Mononuclear cell (primary cell): ENCODE data around the gene RABGAP1. TPM values are rescaled to one million over a fixed set of nuclear protein-coding genes. Genes with fewer than 3 reads are reported as not detected.

Source experiments
- H3K27me3 ChIP-seq: 2 replicates; pipeline ENCODE4 v1.6.0; 2011; ENCODE audit warnings: low read length, control low read depth; ENCODE audit not compliant: insufficient read depth
- H3K4me1 ChIP-seq: 2 replicates; pipeline ENCODE4 v1.5.1; 2011; ENCODE audit warnings: mild to moderate bottlenecking, low read length, control low read depth; ENCODE audit not compliant: insufficient read depth
- H3K4me3 ChIP-seq: 2 replicates; pipeline ENCODE4 v1.5.1; 2011; ENCODE audit warnings: mild to moderate bottlenecking, low read length, moderate library complexity
- H3K9me3 ChIP-seq: 2 replicates; pipeline ENCODE4 v1.5.1; 2011; ENCODE audit warnings: low read depth, mild to moderate bottlenecking, control low read depth, low read length
- total RNA-seq: library from RNA; depleted of rRNA; stranded (reverse); fragments of >200 nt; gene quantifications from one replicate; pipeline ENCODE4 v1.2.3, GENCODE V29; 2012

RABGAP1 gene
- total RNA-seq, 1 donor = 33.8 TPM

- H3K4me3 ChIP-seq = no peak overlapping the region
- no peaks in the 10 kb centered on the region for H3K4me1 ChIP-seq
- H3K27me3 ChIP-seq = no peaks in the 10 kb centered on the region
- no peaks in the 10 kb centered on the region for H3K9me3 ChIP-seq
These were observed 100.0 kb downstream of the RABGAP1 start for GRCh38 chr9:123040801-123041200.

DNA sequence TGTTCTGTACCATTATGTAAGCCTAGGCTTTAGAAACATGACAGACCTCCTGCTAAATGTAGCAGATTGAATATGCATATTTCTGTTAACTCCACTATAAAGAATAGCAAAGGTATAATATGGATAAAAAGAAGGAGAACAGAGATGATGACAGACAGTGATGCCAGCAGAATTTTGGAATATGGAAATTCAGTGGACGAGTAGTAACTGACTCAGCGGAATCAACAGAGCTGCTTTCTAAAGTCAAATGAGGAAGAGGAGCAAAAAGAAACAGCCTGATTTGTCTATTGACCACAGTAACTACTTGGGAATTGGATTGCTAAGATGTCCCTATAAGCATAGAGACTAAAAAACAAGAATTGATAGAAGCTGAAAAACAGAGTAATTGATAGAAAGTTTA is 100.7 kb downstream of the RABGAP1 start:
- no peaks in the 10 kb centered on the region for H3K9me3 ChIP-seq
- no peak overlapping the region for H3K4me3 ChIP-seq
- H3K27me3 ChIP-seq = no peaks in the 10 kb centered on the region
- no peaks in the 10 kb centered on the region for H3K4me1 ChIP-seq

- Histone ChIP-seq H3K4me3 (no peak overlapping the region), H3K27me3 (no peaks in the 10 kb centered on the region), H3K9me3 (no peaks in the 10 kb centered on the region), H3K4me1 (no peaks in the 10 kb centered on the region)
These were observed 102.5 kb downstream of the RABGAP1 start for GRCh38 chr9:123043081-123043939.

DNA sequence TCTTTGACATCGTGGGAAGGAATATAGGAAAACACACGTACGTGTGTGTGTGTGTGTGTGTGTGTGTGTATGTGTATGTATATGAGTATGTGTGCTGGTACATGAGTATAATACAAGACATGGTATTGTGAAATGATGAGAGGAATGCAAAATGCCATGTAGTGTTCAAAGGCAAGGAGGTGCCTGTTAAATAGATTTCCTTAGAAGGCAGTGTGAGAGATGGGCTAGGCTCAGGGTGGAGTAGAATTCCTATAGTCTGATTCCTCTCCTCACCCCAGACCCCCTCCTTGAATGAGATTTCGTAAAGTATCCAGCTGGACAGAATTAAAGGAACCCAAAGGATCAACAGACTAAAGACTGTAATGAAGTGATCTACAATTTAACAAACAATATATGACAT is 103.8 kb downstream of the RABGAP1 start:
- H3K27me3 ChIP-seq = no peaks in the 10 kb centered on the region
- no peaks in the 10 kb centered on the region for H3K9me3 ChIP-seq
- no peak overlapping the region for H3K4me3 ChIP-seq
- H3K4me1 ChIP-seq = no peaks in the 10 kb centered on the region

DNA sequence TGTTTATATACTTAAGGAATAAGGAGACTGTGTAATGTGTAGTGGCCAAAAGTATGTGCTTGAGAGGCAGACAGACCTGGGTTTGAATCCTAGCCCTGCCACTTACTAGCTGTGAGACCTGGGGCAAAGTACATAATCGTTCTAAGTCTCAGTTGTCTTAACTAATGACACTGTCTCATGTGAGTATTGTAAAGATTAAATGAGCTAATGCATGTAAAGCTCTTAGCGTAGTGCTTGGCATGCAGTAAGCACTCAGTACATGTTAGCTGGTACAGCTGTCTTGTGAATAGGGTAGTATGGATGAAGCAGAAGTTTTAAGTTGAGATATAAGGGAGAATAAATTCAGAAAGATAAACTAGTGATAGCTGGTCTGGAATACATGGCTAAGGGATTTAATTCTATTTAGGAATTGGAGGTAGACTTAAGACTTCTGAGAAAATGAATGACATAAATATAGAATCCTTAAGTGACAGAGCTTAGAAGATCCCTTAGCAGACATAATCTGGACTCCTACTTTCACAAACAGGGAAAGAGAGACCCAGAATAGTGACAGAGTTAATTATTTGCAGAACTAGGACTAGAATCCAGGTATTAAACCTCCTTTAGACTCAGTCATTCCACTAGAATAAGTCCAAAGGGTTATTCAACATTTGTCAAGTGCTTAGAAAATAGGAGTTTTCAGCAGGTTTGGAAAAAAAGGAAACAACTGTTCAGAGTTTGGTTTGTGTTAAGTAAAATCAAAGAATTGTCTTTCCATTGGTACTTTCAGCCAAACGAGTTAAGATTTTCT is 105.8 kb downstream of the RABGAP1 start:
- Histone ChIP-seq H3K4me3 (no peak overlapping the region), H3K9me3 (no peaks in the 10 kb centered on the region), H3K4me1 (no peaks in the 10 kb centered on the region), H3K27me3 (no peaks in the 10 kb centered on the region)

- no peaks in the 10 kb centered on the region for H3K4me1 ChIP-seq
- no peak overlapping the region for H3K4me3 ChIP-seq
- no peaks in the 10 kb centered on the region for H3K9me3 ChIP-seq
- H3K27me3 ChIP-seq = no peaks in the 10 kb centered on the region
These were observed 107.9 kb downstream of the RABGAP1 start for GRCh38 chr9:123048748-123049147.

DNA sequence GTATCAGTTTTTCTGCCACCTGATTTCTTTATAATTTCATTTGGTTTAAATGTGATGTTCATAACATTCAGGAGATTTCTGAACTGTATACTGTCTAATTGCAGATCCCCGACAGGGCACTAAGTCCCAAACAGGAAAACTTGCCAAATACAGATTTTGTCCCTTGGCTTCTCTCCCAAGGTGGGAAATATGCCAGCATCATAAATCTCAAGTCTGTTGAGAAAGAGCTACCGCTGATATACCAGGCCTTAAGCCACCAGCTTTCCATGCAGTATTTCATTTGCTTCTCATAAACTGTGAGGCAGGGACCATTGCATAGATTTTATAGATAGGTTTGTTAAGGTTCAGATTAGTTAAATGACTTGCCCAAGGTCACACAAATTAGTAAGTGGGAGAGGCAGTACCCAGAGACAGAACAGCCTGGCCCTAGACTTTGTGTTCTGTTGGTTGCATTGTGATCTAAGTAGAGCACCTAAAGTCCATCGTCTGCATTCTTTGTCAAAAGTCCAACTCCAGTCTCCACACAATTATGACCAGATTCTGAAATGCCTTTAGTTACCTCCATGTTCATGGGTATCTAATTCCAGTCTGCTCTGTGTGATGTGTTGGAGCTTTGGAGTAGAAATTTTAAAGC is 108.9 kb downstream of the RABGAP1 start:
- no peaks in the 10 kb centered on the region for H3K9me3 ChIP-seq
- no peak overlapping the region for H3K4me3 ChIP-seq
- H3K4me1 ChIP-seq = no peaks in the 10 kb centered on the region
- no peaks in the 10 kb centered on the region for H3K27me3 ChIP-seq

- Histone ChIP-seq H3K9me3 (no peaks in the 10 kb centered on the region), H3K4me3 (no peak overlapping the region), H3K4me1 (no peaks in the 10 kb centered on the region), H3K27me3 (no peaks in the 10 kb centered on the region)
These were observed 112.2 kb downstream of the RABGAP1 start for GRCh38 chr9:123053046-123053445.

- H3K9me3 ChIP-seq = no peaks in the 10 kb centered on the region
- no peaks in the 10 kb centered on the region for H3K27me3 ChIP-seq
- no peak overlapping the region for H3K4me3 ChIP-seq
- H3K4me1 ChIP-seq = no peaks in the 10 kb centered on the region
These were observed 112.9 kb downstream of the RABGAP1 start for GRCh38 chr9:123053711-123054110.

DNA sequence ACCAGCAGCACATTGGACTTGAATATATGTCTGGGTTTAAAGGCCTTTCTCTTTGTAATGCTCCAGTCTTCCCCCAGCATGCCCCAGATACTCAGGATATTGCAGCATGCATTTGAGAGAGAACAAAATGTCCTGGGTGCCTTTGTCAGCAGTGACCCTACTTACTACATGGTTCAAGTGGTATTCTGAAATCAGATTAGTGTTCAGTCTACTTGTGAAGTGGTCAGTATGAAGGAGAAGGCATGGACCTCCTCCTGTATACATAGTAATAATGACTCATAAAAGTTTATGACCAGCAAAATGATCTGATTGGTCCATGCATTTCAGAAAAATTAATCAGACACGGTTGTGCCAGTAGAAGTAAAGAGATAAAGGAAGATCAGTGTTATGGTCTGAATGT is 118.0 kb downstream of the RABGAP1 start:
- H3K4me3 ChIP-seq = no peak overlapping the region
- H3K9me3 ChIP-seq = no peaks in the 10 kb centered on the region
- no peaks in the 10 kb centered on the region for H3K4me1 ChIP-seq
- no peaks in the 10 kb centered on the region for H3K27me3 ChIP-seq

- Histone ChIP-seq H3K27me3 (no peaks in the 10 kb centered on the region), H3K9me3 (no peaks in the 10 kb centered on the region), H3K4me1 (no peaks in the 10 kb centered on the region), H3K4me3 (no peak overlapping the region)
These were observed 118.8 kb downstream of the RABGAP1 start for GRCh38 chr9:123059472-123060220.

- Histone ChIP-seq H3K27me3 (no peaks in the 10 kb centered on the region), H3K4me1 (no peaks in the 10 kb centered on the region), H3K9me3 (no peaks in the 10 kb centered on the region)
These were observed 120.4 kb downstream of the RABGAP1 start for GRCh38 chr9:123061216-123061615.

DNA sequence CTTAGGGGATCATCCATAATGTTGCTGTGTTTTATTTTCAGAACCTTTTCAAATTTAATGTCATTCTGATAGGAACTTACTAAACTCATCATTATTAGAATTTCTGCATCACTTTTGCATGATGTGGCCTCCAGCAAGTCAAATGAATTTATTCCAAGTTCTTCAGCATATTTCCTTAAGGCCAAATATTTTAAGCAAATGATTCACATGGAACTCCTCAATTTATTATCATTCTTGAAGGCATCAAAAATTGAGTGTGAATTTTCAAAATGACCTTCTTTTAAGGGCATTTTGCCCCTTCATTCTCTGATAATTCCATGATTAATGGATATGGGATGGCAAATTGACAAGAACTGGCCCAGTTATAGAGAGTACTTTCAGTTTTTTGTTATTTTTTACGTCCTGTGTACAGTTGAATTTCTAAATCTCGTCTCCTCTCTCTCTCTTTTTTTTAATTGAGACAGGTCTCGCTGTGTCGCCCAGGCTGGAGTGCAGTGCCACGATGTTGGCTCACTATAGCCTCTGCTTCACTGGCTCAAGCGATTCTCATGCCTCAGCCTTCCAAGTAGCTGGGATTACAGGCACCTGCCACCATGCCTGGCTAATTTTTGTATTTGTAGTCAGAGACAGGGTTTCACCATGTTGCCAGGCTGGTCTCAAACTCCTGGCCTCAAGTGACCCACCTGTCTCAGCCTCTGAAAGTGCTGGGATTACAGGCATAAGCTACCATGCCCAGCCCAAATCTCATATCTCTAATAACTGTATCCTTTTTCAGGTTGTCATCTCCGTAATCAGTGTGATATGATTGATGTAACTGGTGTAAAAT is 121.7 kb downstream of the RABGAP1 start:
- no peaks in the 10 kb centered on the region for H3K9me3 ChIP-seq
- H3K27me3 ChIP-seq = no peaks in the 10 kb centered on the region
- no peak overlapping the region for H3K4me3 ChIP-seq
- no peaks in the 10 kb centered on the region for H3K4me1 ChIP-seq

More at GRCh38 chr9:123061216-123061615, 120.4 kb downstream of the RABGAP1 start:
- H3K4me3 ChIP-seq = no peak overlapping the region

GRCh38 chr9:123063177-123063598 is 122.4 kb downstream of the RABGAP1 start:
- H3K27me3 ChIP-seq = no peaks in the 10 kb centered on the region

More at GRCh38 chr9:123063177-123063598, 122.4 kb downstream of the RABGAP1 start:
- Histone ChIP-seq H3K4me1 (no peaks in the 10 kb centered on the region), H3K4me3 (no peak overlapping the region), H3K9me3 (no peaks in the 10 kb centered on the region)
